Prostate gland (tissue), 2 donors: ENCODE results near the gene FOXJ3. TPM values are rescaled to one million over a fixed set of nuclear protein-coding genes. Genes with fewer than 3 reads are reported as not detected.

Experiments used
- DNase-seq: peaks from one replicate; pipeline ENCODE4 v3.0.0-alpha.2; 2019; ENCODE audit warnings: low spot score
- H3K27ac ChIP-seq, 2 donors: fragments of 200-600 bp; sonication (generic); 2 replicates each; pipeline ENCODE4 v1.5.1; 2017 to 2019
- H3K27me3 ChIP-seq: fragments of 200-600 bp; sonication (generic); replicated peaks from 2 replicates; pipeline ENCODE4 v1.5.1; 2019; ENCODE audit not compliant: insufficient read depth
- H3K36me3 ChIP-seq, 2 donors: fragments of 200-600 bp; sonication (generic); 1 replicate in 1 of 2; 2 replicates in 1 of 2; pipeline versions ENCODE4 v1.5.1 to v1.8.1; 2017 to 2019
- H3K4me1 ChIP-seq: fragments of 200-600 bp; sonication (generic); replicated peaks from 2 replicates; pipeline ENCODE4 v1.5.1; 2019
- H3K4me3 ChIP-seq, 2 donors: fragments of 200-600 bp; sonication (generic); 2 replicates each; pipeline ENCODE4 v1.5.1; 2017 to 2019
- H3K9me3 ChIP-seq: fragments of 200-600 bp; sonication (generic); 2 replicates; pipeline ENCODE4 v1.5.1; 2017
- POLR2A ChIP-seq: fragments of 450-650 bp; IDR thresholded peaks from one replicate; pipeline ENCODE4 v1.6.1; 2016; ENCODE audit warnings: antibody characterized with exemption, mild to moderate bottlenecking
- POLR2AphosphoS5 ChIP-seq: sonication (generic); formaldehyde crosslinking; IDR thresholded peaks from one replicate; pipeline ENCODE4 v1.6.1; 2017; ENCODE audit warnings: antibody characterized with exemption
- WGBS: methylation state at CpG from one replicate; pipeline ENCODE4 v1.1.5; 2018; 5-methylcytosine and 5-hydroxymethylcytosine counted together
- intact Hi-C: fragments of 100-400 bp; cut with DNase I; formaldehyde crosslinking; loops from one replicate; pipeline ENCODE4 v1.14.2; 2022
- total RNA-seq, 2 donors: library from RNA; depleted of rRNA; stranded (reverse); fragments of >200 nt; gene quantifications; one replicate each; pipeline ENCODE4 v1.1.0, GENCODE V29; 2016
- TF ChIP-seq, protein P1 (sequence below), 4 experiments: fragments of 200-600 bp in 2 of 4; fragments of 450-650 bp in 2 of 4; sonication (generic) in 2 of 4; IDR thresholded peaks; 1 replicate in 3 of 4; 2 replicates in 1 of 4; pipeline ENCODE4 v1.5.1; 2016 to 2019; ENCODE audit warnings: antibody characterized with exemption in 4 of 4, mild to moderate bottlenecking in 2 of 4, moderate library complexity in 2 of 4

FOXJ3 gene
- total RNA-seq, 2 donors from 2014 or later = 54.1 to 58.5 TPM

DNA sequence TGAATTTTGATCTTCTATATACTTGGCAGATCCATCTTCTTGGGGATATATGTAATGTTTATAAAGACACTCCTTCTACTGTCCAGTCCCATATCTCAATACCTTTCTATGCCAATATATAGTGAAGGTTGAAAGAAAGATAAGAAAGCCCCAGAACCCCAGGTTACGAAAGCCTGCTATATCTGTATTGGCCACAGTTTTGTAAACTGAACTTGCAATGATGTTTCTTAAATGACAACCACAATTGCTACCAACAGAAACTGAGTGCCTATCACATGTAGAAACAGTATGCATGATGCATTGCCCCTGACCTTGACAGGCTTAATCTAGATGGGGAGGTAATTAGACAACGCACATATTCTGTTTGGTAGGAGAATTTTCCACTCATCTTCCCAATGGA, 37.8 kb upstream of the FOXJ3 start:
- no peaks in the 10 kb centered on the region for H3K9me3 ChIP-seq
- no peak for TF ChIP-seq POLR2AphosphoS5
- TF ChIP-seq, protein P1, sequence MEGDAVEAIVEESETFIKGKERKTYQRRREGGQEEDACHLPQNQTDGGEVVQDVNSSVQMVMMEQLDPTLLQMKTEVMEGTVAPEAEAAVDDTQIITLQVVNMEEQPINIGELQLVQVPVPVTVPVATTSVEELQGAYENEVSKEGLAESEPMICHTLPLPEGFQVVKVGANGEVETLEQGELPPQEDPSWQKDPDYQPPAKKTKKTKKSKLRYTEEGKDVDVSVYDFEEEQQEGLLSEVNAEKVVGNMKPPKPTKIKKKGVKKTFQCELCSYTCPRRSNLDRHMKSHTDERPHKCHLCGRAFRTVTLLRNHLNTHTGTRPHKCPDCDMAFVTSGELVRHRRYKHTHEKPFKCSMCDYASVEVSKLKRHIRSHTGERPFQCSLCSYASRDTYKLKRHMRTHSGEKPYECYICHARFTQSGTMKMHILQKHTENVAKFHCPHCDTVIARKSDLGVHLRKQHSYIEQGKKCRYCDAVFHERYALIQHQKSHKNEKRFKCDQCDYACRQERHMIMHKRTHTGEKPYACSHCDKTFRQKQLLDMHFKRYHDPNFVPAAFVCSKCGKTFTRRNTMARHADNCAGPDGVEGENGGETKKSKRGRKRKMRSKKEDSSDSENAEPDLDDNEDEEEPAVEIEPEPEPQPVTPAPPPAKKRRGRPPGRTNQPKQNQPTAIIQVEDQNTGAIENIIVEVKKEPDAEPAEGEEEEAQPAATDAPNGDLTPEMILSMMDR (IDR thresholded peaks at IDR 0.05) = no peak
- TF ChIP-seq POLR2A = no peak
- no peaks in the 10 kb centered on the region for H3K27me3 ChIP-seq
- no peaks in the 10 kb centered on the region for H3K36me3 ChIP-seq
- WGBS = 95% methylated on average over 2 of the region's 2 CpGs
- H3K4me3 ChIP-seq = no peak overlapping the region
- no peaks in the 10 kb centered on the region for H3K4me1 ChIP-seq
- H3K27ac ChIP-seq = no peak overlapping the region
- no peak for DNase-seq
- intact Hi-C loops = no loop called here

DNA sequence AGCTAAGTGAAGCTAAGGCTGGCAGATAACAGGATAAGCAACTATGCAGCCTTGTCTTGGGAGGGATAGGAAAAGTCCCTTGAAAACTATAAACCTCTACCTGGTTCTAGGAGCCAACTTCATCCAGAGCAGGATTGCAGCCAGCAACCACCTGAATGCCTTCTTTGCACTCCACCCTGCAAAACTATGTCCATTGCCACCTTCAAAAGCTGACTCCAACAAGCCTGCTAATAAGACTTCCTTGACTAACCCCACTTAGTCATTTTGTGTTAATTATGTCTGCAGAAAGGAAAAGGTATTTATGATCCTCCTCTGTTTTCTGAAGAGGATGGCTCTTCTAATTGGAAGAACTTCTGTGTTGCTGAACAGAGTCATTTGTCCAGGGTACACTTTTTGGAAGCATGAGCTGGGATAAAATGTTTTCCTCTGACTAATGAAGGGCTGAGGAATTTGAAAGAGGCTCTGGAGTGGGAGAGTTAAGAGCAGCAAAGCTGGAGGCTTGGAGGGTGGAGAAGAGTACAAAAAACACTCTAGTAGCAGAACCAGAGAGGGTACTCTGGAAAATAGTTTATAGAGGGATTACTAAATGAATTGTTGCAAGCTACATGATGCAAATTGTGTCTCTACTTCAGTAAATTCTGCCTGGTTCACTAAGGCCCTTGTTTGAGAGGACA, 36.0 kb upstream of the FOXJ3 start:
- H3K4me3 ChIP-seq = no peak overlapping the region
- no peaks in the 10 kb centered on the region for H3K36me3 ChIP-seq
- intact Hi-C loops = no loop called here
- H3K27ac ChIP-seq = no peak overlapping the region
- H3K4me1 ChIP-seq = no peaks in the 10 kb centered on the region
- no peaks in the 10 kb centered on the region for H3K9me3 ChIP-seq
- H3K27me3 ChIP-seq = no peaks in the 10 kb centered on the region
- no peak for TF ChIP-seq POLR2A
- TF ChIP-seq, protein P1 (IDR thresholded peaks at IDR 0.05) = no peak
- TF ChIP-seq POLR2AphosphoS5 = no peak
- no peak for DNase-seq

DNA sequence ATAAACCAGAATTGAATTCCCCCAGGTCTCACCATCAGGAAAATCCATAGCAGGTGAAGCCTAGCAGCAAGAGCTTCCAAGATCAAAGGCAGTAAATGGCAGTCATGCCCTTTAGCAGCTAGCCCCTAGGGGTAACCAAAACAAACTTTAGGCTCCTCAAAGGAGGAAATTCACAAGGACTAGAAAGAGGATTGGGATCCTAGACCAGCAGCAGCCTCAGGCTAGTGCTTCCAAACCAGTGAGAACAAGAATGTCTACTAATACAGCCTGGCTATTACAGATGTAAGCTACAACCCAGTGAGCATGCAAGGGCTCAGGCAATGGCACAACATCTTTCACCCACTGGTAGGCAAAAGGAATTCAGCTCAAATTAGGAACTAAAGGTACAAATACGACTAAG, 34.4 kb upstream of the FOXJ3 start:
- Histone ChIP-seq H3K9me3 (no peaks in the 10 kb centered on the region), H3K27ac (no peak overlapping the region), H3K4me1 (no peaks in the 10 kb centered on the region), H3K36me3 (no peaks in the 10 kb centered on the region), H3K4me3 (no peak overlapping the region), H3K27me3 (no peaks in the 10 kb centered on the region)
- intact Hi-C loops = no loop called here
- TF ChIP-seq, protein P1 (IDR thresholded peaks at IDR 0.05) = no peak
- no peak for TF ChIP-seq POLR2A
- TF ChIP-seq POLR2AphosphoS5 = no peak
- DNase-seq = no peak
- WGBS = 76% methylated on average over 1 of the region's 1 CpG

DNA sequence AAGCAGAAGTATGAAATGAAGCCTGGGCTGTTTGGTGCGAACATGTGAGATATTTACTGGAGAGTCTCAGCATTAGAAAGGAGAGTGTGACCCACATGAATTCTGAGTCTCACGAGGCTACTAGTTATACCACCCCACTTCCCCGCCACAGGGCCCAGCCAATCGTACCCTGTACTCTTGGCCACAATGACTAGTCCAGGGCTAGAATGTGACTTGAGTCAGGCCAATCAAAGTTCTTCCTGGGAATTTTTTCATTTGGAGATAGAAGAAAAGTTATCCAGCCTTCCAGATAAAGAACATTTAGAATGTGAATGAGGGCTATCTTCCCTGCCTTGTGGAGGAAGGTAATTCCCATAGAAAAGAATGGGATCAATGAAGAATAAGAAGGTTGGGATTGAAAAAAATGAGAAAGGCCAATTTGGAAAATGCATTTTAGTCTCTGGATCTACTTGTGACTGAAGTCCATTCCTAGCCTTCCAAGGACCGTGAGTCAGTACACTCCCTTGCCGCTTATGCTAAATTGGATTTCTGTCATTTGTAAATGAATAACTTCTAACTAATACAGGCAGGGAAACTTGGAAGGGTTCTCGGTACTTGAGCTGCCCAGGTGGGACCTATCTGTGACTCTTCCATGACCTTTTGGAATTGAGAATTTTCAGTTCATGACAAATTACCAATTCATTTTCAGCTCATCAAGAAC, 33.2 kb upstream of the FOXJ3 start:
- intact Hi-C loops = no loop called here
- DNase-seq = no peak
- WGBS = 87% methylated on average over 7 of the region's 7 CpGs

More for the DNA sequence above, 33.2 kb upstream of the FOXJ3 start:
- Histone ChIP-seq H3K4me3 (no peak overlapping the region), H3K9me3 (no peaks in the 10 kb centered on the region), H3K27ac (no peak overlapping the region), H3K27me3 (no peaks in the 10 kb centered on the region), H3K36me3 (no peaks in the 10 kb centered on the region), H3K4me1 (no peaks in the 10 kb centered on the region)
- TF ChIP-seq POLR2A (no peak), POLR2AphosphoS5 (no peak)
- TF ChIP-seq, protein P1 (IDR thresholded peaks at IDR 0.05) = no peak
